ENCODE data around the gene IL6.
A peak's percentile ranks its signal among the peaks of the same experiment; 100 is the strongest.

IL6 gene

DNA sequence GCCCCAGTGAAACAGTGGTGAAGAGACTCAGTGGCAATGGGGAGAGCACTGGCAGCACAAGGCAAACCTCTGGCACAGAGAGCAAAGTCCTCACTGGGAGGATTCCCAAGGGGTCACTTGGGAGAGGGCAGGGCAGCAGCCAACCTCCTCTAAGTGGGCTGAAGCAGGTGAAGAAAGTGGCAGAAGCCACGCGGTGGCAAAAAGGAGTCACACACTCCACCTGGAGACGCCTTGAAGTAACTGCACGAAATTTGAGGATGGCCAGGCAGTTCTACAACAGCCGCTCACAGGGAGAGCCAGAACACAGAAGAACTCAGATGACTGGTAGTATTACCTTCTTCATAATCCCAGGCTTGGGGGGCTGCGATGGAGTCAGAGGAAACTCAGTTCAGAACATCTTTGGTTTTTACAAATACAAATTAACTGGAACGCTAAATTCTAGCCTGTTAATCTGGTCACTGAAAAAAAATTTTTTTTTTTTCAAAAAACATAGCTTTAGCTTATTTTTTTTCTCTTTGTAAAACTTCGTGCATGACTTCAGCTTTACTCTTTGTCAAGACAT is 574 bp upstream of the IL6 start:
- Histone ChIP-seq H3K27ac (ENCODE audit: low read length) (no peak overlapping the region), H3K4me3 (ENCODE audit: low read depth in 1 of 2, low read length in 2 of 2) (0 out of 4 replicates have a peak overlapping the region, but pooled peaks of 1 of the 2 experiments have one; percentile 29), H2AFZ (ENCODE audit: low read depth, low read length) (no peak overlapping the region), H3K36me3 (ENCODE audit: insufficient read depth, low read length) (no peaks in the 10 kb centered on the region), H3K27me3 (ENCODE audit: insufficient read depth, low read length, poor library complexity) (peaks cover 45% of the 10 kb centered on the region), H3K4me2 (ENCODE audit: insufficient read depth, low read length) (peak overlapping the region; percentile 57; the same call in 1 of the 2 replicates), H3K9me3 (ENCODE audit: insufficient read depth, low read length, severe bottlenecking) (no peaks in the 10 kb centered on the region), H3K79me2 (ENCODE audit: insufficient read depth, low read length) (no peaks in the 10 kb centered on the region), H3K4me1 (ENCODE audit: insufficient read depth, low read length) (peaks cover 17% of the 10 kb centered on the region), H3K9ac (ENCODE audit: low read depth, low read length) (no peak overlapping the region), H4K20me1 (ENCODE audit: insufficient read depth, low read length) (no peaks in the 10 kb centered on the region)
- ATAC-seq (ENCODE audit: insufficient read depth, low read depth) = peak; percentile 75
- TF ChIP-seq EZH2 (IDR thresholded peaks at IDR 0.05; ENCODE audit: borderline replicate concordance, low read depth, low read length, severe bottlenecking) (no peak), CTCF (IDR thresholded peaks at IDR 0.05; ENCODE audit: borderline replicate concordance, extremely low read depth, low read length, poor library complexity, severe bottlenecking) (peak; percentile 70)
- DNase-seq = peak; percentile 54

DNA sequence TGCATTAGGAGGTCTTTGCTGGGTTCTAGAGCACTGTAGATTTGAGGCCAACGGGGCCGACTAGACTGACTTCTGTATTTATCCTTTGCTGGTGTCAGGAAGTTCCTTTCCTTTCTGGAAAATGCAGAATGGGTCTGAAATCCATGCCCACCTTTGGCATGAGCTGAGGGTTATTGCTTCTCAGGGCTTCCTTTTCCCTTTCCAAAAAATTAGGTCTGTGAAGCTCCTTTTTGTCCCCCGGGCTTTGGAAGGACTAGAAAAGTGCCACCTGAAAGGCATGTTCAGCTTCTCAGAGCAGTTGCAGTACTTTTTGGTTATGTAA is 675 bp downstream of the IL6 start:
- Histone ChIP-seq H3K9ac (ENCODE audit: low read depth, low read length) (no peak overlapping the region), H3K79me2 (ENCODE audit: insufficient read depth, low read length) (no peaks in the 10 kb centered on the region), H3K4me1 (ENCODE audit: insufficient read depth, low read length) (peaks cover 17% of the 10 kb centered on the region), H3K9me3 (ENCODE audit: insufficient read depth, low read length, severe bottlenecking) (no peaks in the 10 kb centered on the region), H3K27ac (ENCODE audit: low read length) (no peak overlapping the region), H3K4me2 (ENCODE audit: insufficient read depth, low read length) (no peak overlapping the region), H2AFZ (ENCODE audit: low read depth, low read length) (no peak overlapping the region), H3K27me3 (ENCODE audit: insufficient read depth, low read length, poor library complexity) (peaks cover 43% of the 10 kb centered on the region), H3K36me3 (ENCODE audit: insufficient read depth, low read length) (no peaks in the 10 kb centered on the region), H3K4me3 (ENCODE audit: low read depth in 1 of 2, low read length in 2 of 2) (no peak overlapping the region), H4K20me1 (ENCODE audit: insufficient read depth, low read length) (no peaks in the 10 kb centered on the region)
- TF ChIP-seq CTCF (IDR thresholded peaks at IDR 0.05; ENCODE audit: borderline replicate concordance, extremely low read depth, low read length, poor library complexity, severe bottlenecking) (no peak), EZH2 (IDR thresholded peaks at IDR 0.05; ENCODE audit: borderline replicate concordance, low read depth, low read length, severe bottlenecking) (no peak)
- DNase-seq = no peak
- ATAC-seq (ENCODE audit: insufficient read depth, low read depth) = no peak

DNA sequence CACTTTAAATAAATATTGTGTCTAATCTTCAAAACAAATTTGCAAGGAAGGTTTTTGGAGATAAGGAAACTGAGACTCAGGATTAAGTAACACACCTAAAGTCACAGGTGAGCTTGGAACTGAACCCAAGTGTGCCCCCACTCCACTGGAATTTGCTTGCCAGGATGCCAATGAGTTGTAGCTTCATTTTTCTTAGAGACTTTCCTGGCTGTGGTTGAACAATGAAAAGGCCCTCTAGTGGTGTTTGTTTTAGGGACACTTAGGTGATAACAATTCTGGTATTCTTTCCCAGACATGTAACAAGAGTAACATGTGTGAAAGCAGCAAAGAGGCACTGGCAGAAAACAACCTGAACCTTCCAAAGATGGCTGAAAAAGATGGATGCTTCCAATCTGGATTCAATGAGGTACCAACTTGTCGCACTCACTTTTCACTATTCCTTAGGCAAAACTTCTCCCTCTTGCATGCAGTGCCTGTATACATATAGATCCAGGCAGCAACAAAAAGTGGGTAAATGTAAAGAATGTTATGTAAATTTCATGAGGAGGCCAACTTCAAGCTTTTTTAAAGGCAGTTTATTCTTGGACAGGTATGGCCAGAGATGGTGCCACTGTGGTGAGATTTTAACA is 1.5 kb downstream of the IL6 start:
- TF ChIP-seq CTCF (IDR thresholded peaks at IDR 0.05; ENCODE audit: borderline replicate concordance, extremely low read depth, low read length, poor library complexity, severe bottlenecking) = peak; percentile 57
- TF ChIP-seq EZH2 (IDR thresholded peaks at IDR 0.05; ENCODE audit: borderline replicate concordance, low read depth, low read length, severe bottlenecking) = no peak
- Histone ChIP-seq H2AFZ (ENCODE audit: low read depth, low read length) (no peak overlapping the region), H3K4me3 (ENCODE audit: low read depth in 1 of 2, low read length in 2 of 2) (no peak overlapping the region), H3K27me3 (ENCODE audit: insufficient read depth, low read length, poor library complexity) (peaks cover 43% of the 10 kb centered on the region), H3K27ac (ENCODE audit: low read length) (no peak overlapping the region), H3K79me2 (ENCODE audit: insufficient read depth, low read length) (no peaks in the 10 kb centered on the region), H3K36me3 (ENCODE audit: insufficient read depth, low read length) (no peaks in the 10 kb centered on the region), H3K9me3 (ENCODE audit: insufficient read depth, low read length, severe bottlenecking) (no peaks in the 10 kb centered on the region), H3K4me2 (ENCODE audit: insufficient read depth, low read length) (no peak overlapping the region), H3K9ac (ENCODE audit: low read depth, low read length) (no peak overlapping the region), H4K20me1 (ENCODE audit: insufficient read depth, low read length) (no peaks in the 10 kb centered on the region), H3K4me1 (ENCODE audit: insufficient read depth, low read length) (peaks cover 17% of the 10 kb centered on the region)
- ATAC-seq (ENCODE audit: insufficient read depth, low read depth) = 0 out of 3 replicates have a peak, but pooled peaks have one; percentile 25
- no peak for DNase-seq

All from DND-41 (cell line).